Spleen (tissue), 7 donors: Measurements from ENCODE around the gene CHL1.

ENCODE experiments used
- CTCF ChIP-seq, 11 experiments: fragments of 200-600 bp in 7 of 11; fragments of 450-650 bp in 4 of 11; sonication (generic) in 4 of 11; IDR thresholded peaks in 8 of 11; conservative IDR thresholded peaks in 3 of 11; 1 replicate in 7 of 11; 2 replicates in 4 of 11; pipeline versions ENCODE4 v1.4.0 to v1.8.0; 2016 to 2021; ENCODE audit warnings: antibody characterized with exemption in 11 of 11, inconsistent platforms in 4 of 11, mild to moderate bottlenecking in 1 of 11
- POLR2A ChIP-seq, 3 donors: fragments of 450-650 bp; IDR thresholded peaks; one replicate each; pipeline ENCODE4 v1.5.1; 2017; ENCODE audit warnings: antibody characterized with exemption in 3 of 3, mild to moderate bottlenecking in 1 of 3
- POLR2AphosphoS5 ChIP-seq, 3 donors: sonication (generic); formaldehyde crosslinking; IDR thresholded peaks; one replicate each; pipeline ENCODE4 v1.5.1; 2017; ENCODE audit warnings: antibody characterized with exemption in 3 of 3
- donor health status: DM: no; HTN: no; CAD: no; lungs with moderate emphysema.
- donor health status: DM: no; HTN: no; CAD: no.
- donor health status: DM: no; HTN: no; CAD: no.

- TF ChIP-seq CTCF (IDR thresholded peaks at IDR 0.05 in 8 of 11, conservative IDR thresholded peaks at IDR 0.05 in 3 of 11) = no peak
- no peak for TF ChIP-seq POLR2AphosphoS5 (IDR thresholded peaks at IDR 0.05)
- no peak for TF ChIP-seq POLR2A (IDR thresholded peaks at IDR 0.05)
Measured at GRCh38 chr3:195666-196065, 897 bp upstream of the CHL1 start.
